H1 (cell line): ENCODE data around the gene FSTL4.

Experiments
- ATF3 ChIP-seq: IDR thresholded peaks from 2 replicates; pipeline ENCODE4 v1.6.1; 2011; ENCODE audit warnings: low read depth, mild to moderate bottlenecking, low read length; ENCODE audit not compliant: insufficient read depth
- CEBPB ChIP-seq: IDR thresholded peaks from 2 replicates; pipeline ENCODE4 v1.6.1; 2012; ENCODE audit warnings: low read depth, low read length
- CTCF ChIP-seq, 3 experiments: IDR thresholded peaks; 1 replicate in 2 of 3; 2 replicates in 1 of 3; pipeline versions ENCODE4 v1.5.1 to v1.6.1; 2011; ENCODE audit warnings: low read length in 3 of 3, mild to moderate bottlenecking in 3 of 3, inconsistent platforms in 2 of 3, low read depth in 1 of 3, moderate library complexity in 1 of 3; ENCODE audit not compliant: insufficient read depth in 1 of 3; ENCODE audit errors: control extremely low read depth in 1 of 3
- EZH2 ChIP-seq: fragments of 200-600 bp; sonication (generic); IDR thresholded peaks from 2 replicates; pipeline ENCODE4 v1.7.1; 2012; ENCODE audit warnings: low read depth, mild to moderate bottlenecking, moderate library complexity, low read length, inconsistent platforms; ENCODE audit not compliant: severe bottlenecking
- POLR2AphosphoS5 ChIP-seq: IDR thresholded peaks from 2 replicates; pipeline ENCODE4 v1.6.1; 2011; ENCODE audit warnings: low read depth, low read length
- RAD21 ChIP-seq, 2 experiments: IDR thresholded peaks in 1 of 2; conservative IDR thresholded peaks in 1 of 2; 2 replicates each; pipeline ENCODE4 v1.6.1; 2011; ENCODE audit warnings: low read depth in 2 of 2, low read length in 2 of 2, improper control_type of control experiment in 1 of 2, inconsistent platforms in 1 of 2, mild to moderate bottlenecking in 1 of 2, moderate library complexity in 1 of 2
- SP2 ChIP-seq: IDR thresholded peaks from 2 replicates; pipeline ENCODE4 v1.6.1; 2012; ENCODE audit warnings: mild to moderate bottlenecking, low read length, inconsistent platforms
- TAF1 ChIP-seq: IDR thresholded peaks from 2 replicates; pipeline ENCODE4 v1.6.1; 2011; ENCODE audit warnings: mild to moderate bottlenecking, low read depth, low read length
- TCF12 ChIP-seq: IDR thresholded peaks from 2 replicates; pipeline ENCODE4 v1.6.1; 2011; ENCODE audit warnings: low read depth, mild to moderate bottlenecking, low read length
- USF2 ChIP-seq: IDR thresholded peaks from 2 replicates; pipeline ENCODE4 v1.6.1; 2011; ENCODE audit warnings: low read length, improper control_type of control experiment
- ZNF274 ChIP-seq: IDR thresholded peaks from 2 replicates; pipeline ENCODE4 v1.7.0; 2012; ENCODE audit warnings: low read length, borderline replicate concordance; ENCODE audit errors: extremely low read depth

- TF ChIP-seq CTCF (IDR thresholded peaks at IDR 0.05; ENCODE audit: control extremely low read depth in 1 of 3, insufficient read depth in 1 of 3, low read depth in 1 of 3, low read length in 3 of 3), result no peak
- TF ChIP-seq POLR2AphosphoS5, result no peak
- TF ChIP-seq CEBPB, result no peak
- no peak for TF ChIP-seq TCF12
- no peak for TF ChIP-seq TAF1
- no peak for TF ChIP-seq EZH2
- no peak for TF ChIP-seq ZNF274
- TF ChIP-seq SP2, result no peak
- TF ChIP-seq USF2, result no peak
- TF ChIP-seq ATF3, result no peak
- TF ChIP-seq RAD21 (IDR thresholded peaks at IDR 0.05 in 1 of 2, conservative IDR thresholded peaks at IDR 0.05 in 1 of 2; ENCODE audit: low read depth in 2 of 2, low read length in 2 of 2), result no peak
Measured at GRCh38 chr5:133253671-133254070, 358.7 kb downstream of the FSTL4 start.
